GM23248 (cell line): ENCODE results near the gene SLC44A2. TPM values are rescaled to one million over a fixed set of nuclear protein-coding genes. Genes with fewer than 3 reads are reported as not detected.

ENCODE experiments used
- DNase-seq: peaks from one replicate; pipeline ENCODE4 v3.0.0-alpha.2; 2015
- H2AFZ ChIP-seq: fragments of 200-600 bp; sonication (generic); 2 replicates; pipeline ENCODE4 v1.6.1; 2016; ENCODE audit warnings: antibody characterized with exemption
- H3F3A ChIP-seq: fragments of 200-600 bp; sonication (generic); 2 replicates; pipeline ENCODE4 v1.6.1; 2016; ENCODE audit warnings: mild to moderate bottlenecking, antibody characterized with exemption, mixed run types; ENCODE audit not compliant: insufficient read depth
- H3K27ac ChIP-seq: fragments of 200-600 bp; sonication (generic); 2 replicates; pipeline ENCODE4 v1.5.1; 2016; ENCODE audit warnings: mild to moderate bottlenecking
- H3K27me3 ChIP-seq: fragments of 200-600 bp; sonication (generic); replicated peaks from 2 replicates; pipeline ENCODE4 v1.6.1; 2016; ENCODE audit warnings: mild to moderate bottlenecking; ENCODE audit not compliant: insufficient read depth
- H3K36me3 ChIP-seq: fragments of 200-600 bp; sonication (generic); 2 replicates; pipeline ENCODE4 v1.6.1; 2016; ENCODE audit warnings: low read depth, mild to moderate bottlenecking
- H3K4me1 ChIP-seq: fragments of 200-600 bp; sonication (generic); 2 replicates; pipeline ENCODE4 v1.6.1; 2016; ENCODE audit warnings: mild to moderate bottlenecking; ENCODE audit not compliant: insufficient read depth
- H3K4me2 ChIP-seq: fragments of 200-600 bp; sonication (generic); one replicate; pipeline ENCODE4 v1.6.1; 2016; ENCODE audit warnings: mild to moderate bottlenecking; ENCODE audit not compliant: unreplicated experiment
- H3K4me3 ChIP-seq: fragments of 200-600 bp; sonication (generic); 2 replicates; pipeline ENCODE4 v1.5.1; 2016; ENCODE audit warnings: mild to moderate bottlenecking
- H3K79me2 ChIP-seq: fragments of 200-600 bp; sonication (generic); 2 replicates; pipeline ENCODE4 v1.6.1; 2016; ENCODE audit warnings: mild to moderate bottlenecking; ENCODE audit not compliant: insufficient read depth
- H3K9ac ChIP-seq: fragments of 200-600 bp; sonication (generic); 2 replicates; pipeline ENCODE4 v1.6.1; 2016; ENCODE audit warnings: mild to moderate bottlenecking
- H3K9me2 ChIP-seq: fragments of 200-600 bp; sonication (generic); 2 replicates; pipeline ENCODE4 v1.6.1; 2016; ENCODE audit warnings: mixed run types, mild to moderate bottlenecking, moderate library complexity; ENCODE audit not compliant: insufficient read depth
- H3K9me3 ChIP-seq: fragments of 200-600 bp; sonication (generic); one replicate; pipeline ENCODE4 v1.6.1; 2017; ENCODE audit warnings: low read depth
- H4K20me1 ChIP-seq: fragments of 200-600 bp; sonication (generic); 2 replicates; pipeline ENCODE4 v1.6.0; 2016; ENCODE audit not compliant: insufficient read depth
- EZH2 ChIP-seq: fragments of 200-600 bp; sonication (generic); IDR thresholded peaks from 2 replicates; pipeline ENCODE4 v1.6.1; 2018; ENCODE audit warnings: antibody characterized with exemption, mild to moderate bottlenecking; ENCODE audit not compliant: insufficient read depth, poor library complexity, severe bottlenecking
- EZH2phosphoT487 ChIP-seq: fragments of 200-600 bp; sonication (generic); IDR thresholded peaks from 2 replicates; pipeline ENCODE4 v1.6.1; 2018; ENCODE audit warnings: antibody characterized with exemption, moderate library complexity, mild to moderate bottlenecking, low read depth; ENCODE audit not compliant: insufficient read depth
- WGBS, 2 experiments: methylation state at CpG; one replicate each; pipeline ENCODE4 v1.1.6; 2015 to 2017; ENCODE audit warnings: low lambda C conversion rate in 2 of 2, low coverage in 1 of 2; ENCODE audit errors: missing lambda C conversion rate in 2 of 2; 5-methylcytosine and 5-hydroxymethylcytosine counted together
- in situ Hi-C: fragments of 300-500 bp; cut with MboI; formaldehyde crosslinking; loops from 2 replicates; pipeline ENCODE4 v1.15.0; 2020
- polyA plus RNA-seq: library from polyadenylated mRNA; unstranded; fragments of >200 nt; fragmentation: Nextera tagmentation; extraction: Ambion mirVana; gene quantifications from 2 replicates; pipeline ENCODE4 v1.2.1, GENCODE V29; 2016
- total RNA-seq: library from RNA; depleted of rRNA; stranded (reverse); fragments of >200 nt; shearing (Covaris generic); gene quantifications from 2 replicates; pipeline ENCODE4 v1.2.3, GENCODE V29; 2014; rRNA removed

Gene SLC44A2
- total and polyA plus RNA-seq, 2 experiments from 2014 or later = 17.4 to 44.5 TPM

DNA sequence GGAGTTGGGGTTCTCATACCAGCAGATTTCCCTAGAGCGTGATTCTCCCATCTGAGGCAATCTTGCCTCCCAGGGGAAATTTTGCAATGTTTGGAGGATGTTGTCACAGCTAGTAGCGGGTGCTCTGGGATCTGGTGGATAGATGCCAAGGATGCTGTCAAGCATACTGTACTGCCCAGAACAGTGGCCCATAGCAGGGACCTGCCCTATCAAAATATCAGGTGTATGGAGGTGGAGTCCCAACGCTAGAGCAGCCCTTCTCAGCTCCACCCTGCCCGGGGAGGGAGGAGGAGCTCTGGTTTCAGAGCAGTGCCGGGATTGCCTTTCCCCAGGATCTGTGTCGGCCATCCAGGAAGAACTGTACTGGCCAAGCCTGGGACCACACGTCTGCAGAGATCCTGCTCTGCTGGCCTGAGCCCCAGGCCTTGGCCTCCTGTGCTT is 65.0 kb downstream of the SLC44A2 start:
- TF ChIP-seq EZH2 = no peak
- no peak for TF ChIP-seq EZH2phosphoT487
- no peak overlapping the region for H3K4me2 ChIP-seq
- WGBS, 2 experiments = 80 to 84% methylated on average over 7 of the region's 7 CpGs
- no peaks in the 10 kb centered on the region for H3K9me2 ChIP-seq
- in situ Hi-C loops = no loop called here
- no peaks in the 10 kb centered on the region for H3K9me3 ChIP-seq
- H3K27ac ChIP-seq = no peak overlapping the region
- H3K9ac ChIP-seq = no peak overlapping the region
- peaks cover 11% of the 10 kb centered on the region for H3F3A ChIP-seq
- no peak overlapping the region for H2AFZ ChIP-seq
- no peaks in the 10 kb centered on the region for H4K20me1 ChIP-seq
- H3K79me2 ChIP-seq = no peaks in the 10 kb centered on the region
- H3K27me3 ChIP-seq = no peaks in the 10 kb centered on the region
- H3K4me3 ChIP-seq = no peak overlapping the region
- peak; percentile 49 for DNase-seq
- H3K4me1 ChIP-seq = no peaks in the 10 kb centered on the region
- H3K36me3 ChIP-seq = 0 out of 2 replicates have a peak, but pooled peaks cover 3% of the 10 kb centered on the region

GRCh38 chr19:10691178-10691881 is 66.0 kb downstream of the SLC44A2 start:
- Histone ChIP-seq H3K36me3 (0 out of 2 replicates have a peak, but pooled peaks cover 3% of the 10 kb centered on the region), H3K27me3 (no peaks in the 10 kb centered on the region), H4K20me1 (no peaks in the 10 kb centered on the region), H3K4me3 (no peak overlapping the region), H3F3A (peaks cover 11% of the 10 kb centered on the region), H3K79me2 (no peaks in the 10 kb centered on the region), H3K9me2 (no peaks in the 10 kb centered on the region), H2AFZ (no peak overlapping the region), H3K4me2 (no peak overlapping the region), H3K9me3 (no peaks in the 10 kb centered on the region), H3K4me1 (no peaks in the 10 kb centered on the region), H3K9ac (no peak overlapping the region), H3K27ac (no peak overlapping the region)
- no peak for TF ChIP-seq EZH2phosphoT487
- TF ChIP-seq EZH2 = no peak
- DNase-seq = no peak
- in situ Hi-C loops = no loop called here
- WGBS, 2 experiments = 79% methylated on average over 23 of the region's 23 CpGs

DNA sequence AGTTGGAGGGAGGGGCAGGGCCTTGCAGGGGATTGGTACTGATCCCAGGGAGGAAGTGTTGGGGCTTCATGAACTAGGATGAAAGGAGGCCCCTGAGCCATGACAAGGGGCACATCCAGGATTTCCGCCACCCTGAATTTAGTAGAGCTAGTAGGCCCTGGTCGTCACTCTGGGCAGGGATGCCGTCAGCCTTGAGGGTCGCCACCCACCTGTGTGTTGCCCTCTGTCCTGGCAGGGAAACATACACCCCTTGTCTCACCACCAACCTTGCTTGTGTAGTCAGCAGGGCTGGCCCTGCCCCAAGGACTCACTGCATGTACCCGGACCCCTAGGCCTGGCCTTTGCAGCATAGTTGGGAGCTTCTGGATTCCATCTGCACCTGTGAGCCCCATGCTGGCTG is 66.5 kb downstream of the SLC44A2 start:
- no peaks in the 10 kb centered on the region for H3K79me2 ChIP-seq
- no peak overlapping the region for H3K27ac ChIP-seq
- no peaks in the 10 kb centered on the region for H3K4me1 ChIP-seq
- no peaks in the 10 kb centered on the region for H4K20me1 ChIP-seq
- no peaks in the 10 kb centered on the region for H3K27me3 ChIP-seq
- TF ChIP-seq EZH2 (no peak), EZH2phosphoT487 (no peak)
- H3K9me2 ChIP-seq = no peaks in the 10 kb centered on the region
- no peak overlapping the region for H3K4me2 ChIP-seq
- H3K4me3 ChIP-seq = no peak overlapping the region
- no peak for DNase-seq
- in situ Hi-C loops = no loop called here
- no peak overlapping the region for H2AFZ ChIP-seq
- no peaks in the 10 kb centered on the region for H3K9me3 ChIP-seq
- 0 out of 2 replicates have a peak, but pooled peaks cover 3% of the 10 kb centered on the region for H3K36me3 ChIP-seq
- H3F3A ChIP-seq = peaks cover 11% of the 10 kb centered on the region
- 84 to 87% methylated on average over 5 of the region's 5 CpGs for WGBS, 2 experiments
- H3K9ac ChIP-seq = no peak overlapping the region

- Histone ChIP-seq H3K4me2 (no peak overlapping the region), H2AFZ (no peak overlapping the region), H3K27me3 (no peaks in the 10 kb centered on the region), H3K36me3 (0 out of 2 replicates have a peak, but pooled peaks cover 3% of the 10 kb centered on the region), H3K4me1 (no peaks in the 10 kb centered on the region), H3K79me2 (no peaks in the 10 kb centered on the region), H3K4me3 (no peak overlapping the region), H3K9me3 (no peaks in the 10 kb centered on the region), H3K9ac (no peak overlapping the region), H3K9me2 (no peaks in the 10 kb centered on the region), H4K20me1 (no peaks in the 10 kb centered on the region), H3K27ac (no peak overlapping the region), H3F3A (peaks cover 11% of the 10 kb centered on the region)
- DNase-seq = no peak
- in situ Hi-C loops = no loop called here
- 83 to 85% methylated on average over 5 of the region's 5 CpGs for WGBS, 2 experiments
- no peak for TF ChIP-seq EZH2phosphoT487
- no peak for TF ChIP-seq EZH2
Observed at GRCh38 chr19:10692673-10693264, 67.4 kb downstream of the SLC44A2 start.

Other genes with a start within 250 kb of the SLC44A2 start
- 64.1 and 85.5 TPM in 2 replicates for gene TYK2, start 245.0 kb upstream of the SLC44A2 start, total RNA-seq
- 54.3 and 60.4 TPM in 2 replicates for gene TYK2, start 245.0 kb upstream of the SLC44A2 start, polyA plus RNA-seq
- gene CDC37, start 222.0 kb upstream of the SLC44A2 start, total RNA-seq = 268 and 301 TPM in 2 replicates
- gene CDC37, start 222.0 kb upstream of the SLC44A2 start, polyA plus RNA-seq = 288 and 291 TPM in 2 replicates
- gene PDE4A, start 205.0 kb upstream of the SLC44A2 start, total RNA-seq = 2.4 and 4.7 TPM in 2 replicates
- 15.9 and 17.4 TPM in 2 replicates for gene PDE4A, start 205.0 kb upstream of the SLC44A2 start, polyA plus RNA-seq
- 93.2 and 99.5 TPM in 2 replicates for gene KEAP1, start 122.2 kb upstream of the SLC44A2 start, total RNA-seq
- gene KEAP1, start 122.2 kb upstream of the SLC44A2 start, polyA plus RNA-seq = 74.4 and 81.5 TPM in 2 replicates
- 1.8 and 3.3 TPM in 2 replicates for gene S1PR5, start 108.1 kb upstream of the SLC44A2 start, total RNA-seq
- 1.2 and 1.6 TPM in 2 replicates for gene S1PR5, start 108.1 kb upstream of the SLC44A2 start, polyA plus RNA-seq
- 12.4 and 18.0 TPM in 2 replicates for gene ATG4D, start 81.6 kb upstream of the SLC44A2 start, total RNA-seq
- gene ATG4D, start 81.6 kb upstream of the SLC44A2 start, polyA plus RNA-seq = 6.2 and 6.3 TPM in 2 replicates
- 10.5 and 11.3 TPM in 2 replicates for gene KRI1, start 59.5 kb upstream of the SLC44A2 start, total RNA-seq
- 14.9 and 15.1 TPM in 2 replicates for gene KRI1, start 59.5 kb upstream of the SLC44A2 start, polyA plus RNA-seq
- 7.8 and 8.5 TPM in 2 replicates for gene CDKN2D, start 56.6 kb upstream of the SLC44A2 start, total RNA-seq
- gene CDKN2D, start 56.6 kb upstream of the SLC44A2 start, polyA plus RNA-seq = 10.7 and 11.7 TPM in 2 replicates
- not detected in 2 replicates for gene AP1M2, start 38.2 kb upstream of the SLC44A2 start, total RNA-seq
- gene AP1M2, start 38.2 kb upstream of the SLC44A2 start, polyA plus RNA-seq = not detected in 2 replicates
- gene ILF3, start 28.8 kb downstream of the SLC44A2 start, total RNA-seq = 75.5 and 93.2 TPM in 2 replicates
- 80.1 and 81.6 TPM in 2 replicates for gene ILF3, start 28.8 kb downstream of the SLC44A2 start, polyA plus RNA-seq
- 33.2 and 42.2 TPM in 2 replicates for gene QTRT1, start 75.9 kb downstream of the SLC44A2 start, total RNA-seq
- 42.7 and 49.0 TPM in 2 replicates for gene QTRT1, start 75.9 kb downstream of the SLC44A2 start, polyA plus RNA-seq
- gene DNM2, start 92.5 kb downstream of the SLC44A2 start, total RNA-seq = 47.2 and 48.9 TPM in 2 replicates
- gene DNM2, start 92.5 kb downstream of the SLC44A2 start, polyA plus RNA-seq = 58.7 and 60.5 TPM in 2 replicates
- 58.7 and 66.4 TPM in 2 replicates for gene TMED1, start 210.7 kb downstream of the SLC44A2 start, total RNA-seq
- 66.7 and 68.2 TPM in 2 replicates for gene TMED1, start 210.7 kb downstream of the SLC44A2 start, polyA plus RNA-seq
- gene C19orf38, start 222.9 kb downstream of the SLC44A2 start, total RNA-seq = 0.22 TPM in 1 of 2 replicates, not detected in the other
- gene C19orf38, start 222.9 kb downstream of the SLC44A2 start, polyA plus RNA-seq = 0.20 and 0.42 TPM in 2 replicates
- gene CARM1, start 246.0 kb downstream of the SLC44A2 start, total RNA-seq = 41.9 and 42.4 TPM in 2 replicates
- 5.3 TPM in 2 replicates for gene CARM1, start 246.0 kb downstream of the SLC44A2 start, polyA plus RNA-seq